Sciatic nerve (tissue), 2 donors: ENCODE measurements around the gene WDR46. TPM values are rescaled to one million over a fixed set of nuclear protein-coding genes. Genes with fewer than 3 reads are reported as not detected.
"Not testable (repeated sequence)": the region's sequence is repeated elsewhere in the genome, so short reads cannot be mapped to it uniquely, and the experiment has no call there.

Experiments used
- ATAC-seq: fragments of 200-7000 bp; cut with Tn5 transposase; one replicate; pipeline ENCODE4 v1.9.1; 2020; ENCODE audit warnings: mild to moderate bottlenecking, moderate library complexity
- DNase-seq: peaks from one replicate; pipeline ENCODE4 v3.0.0-alpha.2; 2020; ENCODE audit warnings: low spot score
- intact Hi-C: fragments of 100-400 bp; cut with DNase I; formaldehyde crosslinking; loops from one replicate; pipeline ENCODE4 v1.14.2; 2022
- total RNA-seq: library from RNA; stranded (reverse); fragmentation: NEBNext Ultra II Directional; extraction: Animal tissue kit (Norgen Biotek cat#: 25700); gene quantifications from one replicate; pipeline ENCODE4 v1.2.1, GENCODE V29; 2021
- donor health status: DM: no; HTN: no; CAD: no.
- donor health status: DM: no; HTN: no; CAD: no.

Gene WDR46
- total RNA-seq, 1 donor from 2014 or later, result 32.4 TPM

DNA sequence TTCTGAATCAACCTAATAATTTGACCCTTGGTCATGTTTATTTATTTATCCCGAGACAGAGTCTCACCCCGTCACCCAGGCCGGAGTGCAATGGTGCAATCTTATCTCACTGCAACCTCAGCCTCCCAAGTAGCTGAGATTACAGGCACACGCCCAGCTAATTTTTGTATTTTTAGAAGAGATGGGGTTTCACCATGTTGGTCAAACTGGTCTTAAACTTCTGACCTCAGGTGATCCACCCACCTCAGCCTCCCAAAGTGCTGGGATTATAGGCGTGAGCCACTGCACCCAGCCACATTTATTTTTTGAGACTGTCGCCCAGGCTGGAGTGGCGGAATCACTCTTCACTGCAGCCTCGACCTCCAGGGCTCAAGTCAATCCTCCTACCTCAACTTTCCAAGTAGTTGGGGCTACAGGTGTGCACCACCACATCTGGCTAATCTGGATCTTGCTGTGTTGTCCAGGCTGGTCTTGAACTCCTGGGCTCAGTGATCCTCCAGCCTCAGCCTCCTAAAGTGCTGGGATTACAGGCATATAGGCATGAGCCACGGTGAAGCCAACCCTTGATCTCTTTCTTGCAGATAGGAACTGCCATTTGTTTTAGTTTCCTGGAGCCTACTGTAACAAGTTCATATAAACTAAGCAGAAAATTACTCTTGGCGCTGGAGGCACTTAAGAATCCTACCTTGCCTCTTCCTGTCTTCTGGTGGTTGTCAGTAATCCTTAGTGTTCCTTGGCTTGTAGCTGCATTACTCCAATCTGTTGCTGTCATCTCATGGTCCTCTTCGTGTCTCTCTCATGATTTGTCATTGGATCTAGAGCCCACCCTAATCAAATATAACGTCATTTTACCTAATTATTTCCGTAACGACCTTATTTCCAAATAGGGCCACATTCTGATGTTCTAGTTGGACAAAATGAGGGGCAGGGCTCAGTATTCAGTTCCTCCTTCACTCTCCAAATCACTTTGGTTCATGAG is 14.8 kb downstream of the WDR46 start:
- DNase-seq, result no peak
- intact Hi-C loops, result no loop called here
- no peak for ATAC-seq

- no peak for DNase-seq
- ATAC-seq, result no peak
- intact Hi-C loops, result no loop called here
Observed at GRCh38 chr6:33273129-33273923, 15.7 kb downstream of the WDR46 start.

DNA sequence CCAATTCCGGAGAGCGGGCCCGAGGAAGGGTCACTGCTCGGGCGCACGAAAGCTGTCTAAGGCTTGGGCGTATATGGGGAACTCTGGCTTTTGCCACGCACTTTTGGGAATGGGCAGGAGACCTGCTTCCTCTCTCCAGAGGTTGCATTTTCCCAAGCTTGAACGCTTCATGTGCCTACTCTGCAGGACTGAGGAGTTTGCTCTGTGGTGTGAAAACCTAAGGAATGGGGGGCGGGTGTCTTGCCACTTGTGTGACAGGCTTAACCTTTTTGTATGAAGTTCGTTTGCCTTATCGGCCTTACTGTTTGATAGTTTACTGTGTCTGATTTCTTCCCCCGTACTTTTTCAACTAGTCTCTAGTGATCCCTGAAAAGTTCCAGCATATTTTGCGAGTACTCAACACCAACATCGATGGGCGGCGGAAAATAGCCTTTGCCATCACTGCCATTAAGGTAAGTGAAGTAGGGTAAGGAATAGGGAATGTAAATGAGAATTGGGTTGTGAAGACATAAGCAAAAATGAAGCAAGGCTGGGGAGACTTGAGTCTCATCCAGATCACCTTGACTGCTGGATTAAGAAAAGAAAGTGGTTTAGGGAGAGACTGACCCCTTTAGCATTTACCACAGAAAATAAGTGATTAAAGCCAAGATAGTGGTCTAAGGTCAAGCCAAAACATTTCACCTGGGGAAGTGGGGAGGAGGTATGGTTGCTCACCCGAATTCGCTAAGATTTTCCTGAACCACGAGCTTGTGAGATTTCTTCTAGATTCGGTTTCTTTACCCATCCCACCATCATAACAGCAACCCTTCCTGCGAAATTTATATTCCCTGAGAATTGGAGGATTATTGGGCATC is 16.5 kb downstream of the WDR46 start:
- peak; percentile 29 for ATAC-seq
- no peak for DNase-seq
- intact Hi-C loops, result no loop called here

DNA sequence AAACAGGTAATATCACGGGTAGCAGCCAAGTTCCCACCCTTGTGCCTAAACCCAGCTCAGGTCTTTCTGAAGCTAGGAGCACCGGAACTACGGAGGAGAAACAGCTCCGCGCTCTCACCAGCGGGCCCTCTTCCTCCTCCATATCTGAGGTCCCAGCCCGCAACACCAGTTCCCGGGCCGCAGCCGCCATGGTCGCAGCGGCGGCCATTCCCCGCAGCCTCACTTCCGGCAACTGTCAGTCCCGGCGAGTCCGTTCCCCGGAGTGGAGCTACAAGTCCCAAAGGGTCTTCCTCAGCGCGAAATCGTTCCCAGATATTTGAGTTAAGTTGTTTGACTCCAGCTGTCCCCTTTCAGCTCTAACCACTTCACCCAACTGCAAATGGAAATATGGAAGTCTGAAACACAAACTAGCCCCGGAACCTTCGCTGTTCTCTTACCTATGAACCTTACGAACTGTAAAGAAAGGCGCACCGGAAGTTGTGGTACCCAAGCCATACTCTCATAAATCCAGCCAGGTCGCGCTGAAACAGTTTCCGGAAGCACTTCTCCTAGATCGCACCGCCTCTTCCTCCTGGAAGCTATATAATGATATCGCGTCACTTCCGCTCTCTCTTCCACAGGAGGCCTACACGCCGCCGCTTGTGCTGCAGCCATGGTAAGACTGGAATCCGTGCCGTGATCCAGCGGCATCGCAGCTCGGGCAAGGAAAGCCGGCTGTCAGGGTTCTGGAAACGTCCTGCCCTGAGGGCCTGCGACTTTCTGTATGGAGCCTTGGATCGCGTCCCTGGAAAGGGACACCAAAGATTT is 17.4 kb downstream of the WDR46 start, which contains the start of the genes RPS18 and VPS52:
TSS of gene RPS18 (plus strand) at position 608 of the 807 bp plus-strand sequence. CDS start at position 653, 45 bp downstream.
TSS of gene VPS52 (minus strand) at position 409 of the 807 bp plus-strand sequence. CDS start at position 208, 201 bp downstream.
- peak; percentile 99 for ATAC-seq
- intact Hi-C loops, result no loop called here
- peak; percentile 94 for DNase-seq

DNA sequence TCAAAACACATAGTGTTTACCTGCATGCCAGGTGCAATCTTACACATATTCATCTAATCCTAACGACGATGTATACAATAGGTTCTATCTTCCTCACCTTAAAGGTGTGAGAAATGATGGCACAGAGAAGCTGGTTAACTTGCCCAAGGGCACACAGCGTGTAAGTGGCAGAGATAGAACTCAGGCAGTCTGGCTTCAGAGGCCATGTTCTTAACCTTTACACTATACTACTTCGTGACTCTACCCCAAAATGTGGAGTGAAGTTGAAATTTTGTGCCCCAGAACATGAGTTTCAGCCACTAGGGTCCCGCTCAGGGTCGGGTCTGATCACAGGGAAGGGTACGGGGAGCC is 17.9 kb downstream of the WDR46 start:
- DNase-seq, result no peak
- intact Hi-C loops, result no loop called here
- peak; percentile 12 for ATAC-seq

DNA sequence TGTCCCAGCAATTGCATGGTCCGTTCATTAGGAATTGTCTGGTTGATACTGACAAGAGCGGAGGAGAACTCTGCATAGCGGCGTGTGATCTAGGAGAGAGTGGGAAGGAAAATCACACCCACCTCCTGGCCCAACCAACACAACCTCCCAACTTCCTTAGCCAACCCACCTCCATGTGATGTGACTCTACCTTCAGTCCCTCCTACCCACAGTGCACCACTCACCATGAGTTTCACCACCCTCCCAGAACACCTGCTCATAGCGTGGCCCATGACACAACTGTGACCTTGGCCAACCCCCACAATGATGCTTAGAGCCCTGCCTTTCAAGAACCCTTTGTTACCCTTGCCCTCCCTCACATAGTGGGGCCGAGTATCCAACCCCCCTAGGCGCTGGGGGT is 25.0 kb downstream of the WDR46 start:
- ATAC-seq, result no peak
- intact Hi-C loops, result no loop called here
- DNase-seq, result no peak

GRCh38 chr6:33262490-33262889 is 26.5 kb downstream of the WDR46 start:
- ATAC-seq, intact Hi-C loops, DNase-seq: not testable (repeated sequence)

- DNase-seq (no peak), ATAC-seq (no peak)
- intact Hi-C loops, result no loop called here
Observed at GRCh38 chr6:33259032-33259431, 30.0 kb downstream of the WDR46 start.

DNA sequence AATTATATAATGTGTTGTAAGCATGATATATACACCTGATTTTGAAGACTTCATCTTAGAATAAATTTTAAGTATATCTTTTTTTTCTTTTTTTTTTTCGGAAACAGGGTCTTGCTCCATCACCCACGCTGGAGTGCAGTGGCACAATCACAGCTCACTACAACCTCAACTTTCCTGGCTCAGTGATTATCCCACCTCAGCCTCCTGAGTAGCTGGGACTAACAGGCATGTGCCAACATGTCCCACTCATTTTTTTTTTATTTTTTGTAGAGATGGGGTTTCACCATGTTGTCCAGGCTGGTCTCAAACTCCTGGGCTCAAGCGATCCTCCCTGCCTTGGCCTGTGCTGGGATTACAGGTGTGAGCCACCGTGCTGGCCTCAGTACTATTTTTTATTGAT is 34.4 kb downstream of the WDR46 start:
- ATAC-seq (no peak), DNase-seq (no peak)
- intact Hi-C loops, result no loop called here

DNA sequence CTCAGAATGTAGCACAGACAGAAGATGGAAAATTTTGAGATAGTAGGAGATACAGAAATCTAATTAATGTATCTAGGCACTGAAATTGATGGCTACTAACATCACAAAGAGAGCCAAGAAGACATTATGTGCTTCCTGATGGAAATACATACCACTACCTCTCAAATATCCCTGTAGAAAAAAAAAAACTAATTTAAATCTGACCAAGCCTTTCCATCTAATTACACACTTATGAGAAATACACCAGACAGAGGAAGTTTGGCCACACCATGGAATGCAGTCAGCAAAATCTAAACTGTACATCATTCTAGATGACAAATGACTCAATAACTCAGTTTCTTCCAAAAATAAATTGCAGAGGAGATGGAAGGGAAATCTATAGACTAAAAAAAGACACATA is 36.3 kb downstream of the WDR46 start:
- ATAC-seq (no peak), DNase-seq (no peak)
- intact Hi-C loops, result no loop called here

GRCh38 chr6:33251395-33252012 is 37.5 kb downstream of the WDR46 start:
- ATAC-seq (no peak), DNase-seq (no peak)
- intact Hi-C loops, result no loop called here

GRCh38 chr6:33250731-33251130 is 38.3 kb downstream of the WDR46 start:
- ATAC-seq (no peak), DNase-seq (no peak)
- intact Hi-C loops, result no loop called here

DNA sequence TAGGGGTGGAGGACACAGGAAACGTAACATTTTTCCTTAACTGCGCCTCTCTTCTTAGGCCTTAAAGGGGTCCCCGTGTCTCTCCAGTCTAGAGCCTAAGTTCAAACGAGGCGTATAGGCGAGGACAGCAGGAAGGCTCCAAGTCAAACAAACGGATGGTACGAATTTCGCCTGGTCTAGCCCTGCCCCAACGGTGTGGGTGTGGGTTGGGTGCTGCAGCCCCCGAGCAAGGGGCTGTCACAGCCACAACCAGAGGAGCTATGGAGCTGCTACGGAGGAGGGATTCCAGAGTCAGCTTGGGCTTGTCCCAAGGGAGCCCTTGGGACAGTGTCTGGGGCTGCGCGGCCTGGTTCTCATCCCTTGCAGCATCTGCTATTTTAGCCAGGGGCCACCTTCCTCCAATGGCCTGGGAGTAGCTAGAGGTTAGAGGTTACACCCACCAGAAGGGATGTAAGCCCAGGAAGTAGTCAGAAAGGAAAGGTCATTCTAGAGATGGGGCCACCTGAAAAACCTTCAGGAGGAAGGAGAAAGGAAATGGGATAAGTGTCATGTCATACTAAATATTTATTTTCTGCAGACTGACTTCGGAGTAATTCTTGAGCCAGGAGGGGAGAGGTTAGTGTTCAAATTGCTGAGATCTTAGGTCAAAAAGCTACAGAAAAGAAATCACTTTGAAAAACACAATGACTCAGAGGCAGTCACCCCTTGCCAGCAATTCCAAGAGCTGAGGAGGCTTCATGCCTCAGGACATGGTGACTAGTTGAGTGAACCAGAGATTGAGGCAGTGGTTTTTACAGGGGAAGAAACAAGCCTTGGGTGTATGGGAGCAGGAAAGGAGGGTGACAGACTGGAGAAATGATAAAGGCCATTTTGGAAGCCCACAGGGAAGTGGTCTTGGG is 39.1 kb downstream of the WDR46 start:
- ATAC-seq (no peak), DNase-seq (no peak)
- intact Hi-C loops, result loop anchor here (5.0 to 10.0 kb wide), 2 partner anchors 128 to 235 kb away; no protein-coding TSS in a partner anchor

- ATAC-seq (peak; percentile 97), DNase-seq (peak; percentile 97)
- intact Hi-C loops, result loop anchor here (5.0 to 10.0 kb wide), 2 partner anchors 127 to 234 kb away; no protein-coding TSS in a partner anchor
Observed at GRCh38 chr6:33248932-33249731, 39.9 kb downstream of the WDR46 start.

DNA sequence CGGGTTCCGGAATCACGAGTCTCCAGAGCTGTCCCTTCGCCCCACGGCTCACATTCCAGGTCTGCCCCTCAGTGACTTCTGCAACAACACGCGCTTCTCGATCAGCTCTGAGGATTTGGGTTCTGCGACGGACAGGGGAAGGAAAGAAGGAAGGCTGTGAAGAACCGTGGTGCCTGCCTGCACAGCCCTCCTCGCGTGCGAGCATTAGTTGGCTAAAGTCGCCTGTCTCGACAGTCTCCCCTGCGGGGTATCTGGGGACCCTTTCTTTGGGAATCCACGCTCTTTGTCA is 40.5 kb downstream of the WDR46 start:
- intact Hi-C loops, result loop anchor here (5.0 to 10.0 kb wide), 2 partner anchors 126 to 234 kb away; no protein-coding TSS in a partner anchor
- DNase-seq, result no peak
- peak; percentile 25 for ATAC-seq
